K562 (cell line): ENCODE measurements around the gene SH3BP4. TPM values are rescaled to one million over a fixed set of nuclear protein-coding genes. Genes with fewer than 3 reads are reported as not detected.

ENCODE experiments used
- ATAC-seq: fragments of 200-7000 bp; cut with Tn5 transposase; 3 replicates; pipeline ENCODE4 v1.9.1; 2020; ENCODE audit warnings: moderate library complexity
- BruUV-seq: library from RNA; stranded (reverse); fragments of 400-500 nt; replicated peaks from 2 replicates; lab custom pipeline; 2021; lab: Mats Ljungman, UMichigan
- CTCF ChIA-PET: fragments of 300-600 bp; formaldehyde crosslinking; extraction: SDS; loops from one replicate; lab custom pipeline; 2021; ENCODE audit warnings: low intra/inter-chr PET ratio; lab: Yijun Ruan, JAX
- POLR2A ChIA-PET: fragments of 300-600, 350-650 bp; sonication (Branson Sonifier 250); formaldehyde crosslinking; extraction: SDS; loops from one replicate; lab custom pipeline; 2021; ENCODE audit warnings: antibody characterized with exemption, inconsistent platforms; lab: Yijun Ruan, JAX
- DNase-seq, 4 experiments: peaks; one replicate each; pipeline versions ENCODE4 v3.0.0 to v3.0.0-alpha.2; 2011 to 2018; ENCODE audit warnings: low spot score in 3 of 4, mixed read lengths in 3 of 4; ENCODE audit errors: extremely low read depth in 1 of 4
- FAIRE-seq: peaks from 2 replicates; lab custom pipeline; 2011; peaks lifted over from hg19 to GRCh38; lab: Jason Lieb, UNC
- H2AFZ ChIP-seq: 2 replicates; pipeline ENCODE4 v1.6.0; 2011; ENCODE audit warnings: low read depth, low read length, control low read depth, inconsistent platforms
- H3K27ac ChIP-seq: fragments of 200-600 bp; 3 replicates; pipeline ENCODE4 v1.8.0; 2011; ENCODE audit warnings: low read depth, mild to moderate bottlenecking, control low read depth, inconsistent platforms, low read length, moderate library complexity, mixed read lengths; ENCODE audit errors: extremely low read depth
- H3K27me3 ChIP-seq, 2 experiments: fragments of 300-600 bp in 1 of 2; 2 replicates in 1 of 2; 3 replicates in 1 of 2; pipeline versions ENCODE4 v1.6.0 to v1.8.0; 2011; ENCODE audit warnings: inconsistent platforms in 2 of 2, low read length in 2 of 2, mild to moderate bottlenecking in 1 of 2, mixed read lengths in 1 of 2, moderate library complexity in 1 of 2; ENCODE audit not compliant: control insufficient read depth in 2 of 2, insufficient read depth in 2 of 2
- H3K36me3 ChIP-seq: fragments of 300-600 bp; 3 replicates; pipeline ENCODE4 v1.8.0; 2011; ENCODE audit warnings: mild to moderate bottlenecking, low read length, inconsistent platforms; ENCODE audit not compliant: control insufficient read depth, insufficient read depth
- H3K4me1 ChIP-seq, 2 experiments: fragments of 200-600 bp in 1 of 2; replicated peaks in 1 of 2; 2 replicates in 1 of 2; 3 replicates in 1 of 2; pipeline versions ENCODE4 v1.5.1 to v1.8.0; 2011; ENCODE audit warnings: inconsistent platforms in 2 of 2, low read length in 2 of 2, mild to moderate bottlenecking in 1 of 2, mixed read lengths in 1 of 2, moderate library complexity in 1 of 2; ENCODE audit not compliant: control insufficient read depth in 2 of 2, insufficient read depth in 2 of 2
- H3K4me2 ChIP-seq: 2 replicates; pipeline ENCODE4 v1.6.1; 2011; ENCODE audit warnings: low read length, control low read depth, inconsistent platforms, mixed read lengths; ENCODE audit not compliant: insufficient read depth
- H3K4me3 ChIP-seq: fragments of 200-600 bp; sonication (generic), shearing (Covaris generic); 2 replicates; pipeline ENCODE4 v1.5.1; 2016; ENCODE audit warnings: control low read depth, inconsistent platforms
- H3K79me2 ChIP-seq: fragments of 200-600 bp; 3 replicates; pipeline ENCODE4 v1.8.0; 2011; ENCODE audit warnings: low read length, inconsistent platforms; ENCODE audit not compliant: control insufficient read depth, insufficient read depth
- H3K9ac ChIP-seq, 2 experiments: 2 replicates each; pipeline versions ENCODE4 v1.6.0 to v1.6.1; 2011; ENCODE audit warnings: low read depth in 2 of 2, low read length in 2 of 2, control low read depth in 1 of 2, inconsistent platforms in 1 of 2, mild to moderate bottlenecking in 1 of 2, mixed read lengths in 1 of 2; ENCODE audit not compliant: insufficient read depth in 1 of 2
- H3K9me1 ChIP-seq: one replicate; pipeline ENCODE4 v1.6.0; 2011; ENCODE audit warnings: inconsistent platforms, mild to moderate bottlenecking, low read length, moderate library complexity; ENCODE audit not compliant: control insufficient read depth, insufficient read depth
- H3K9me3 ChIP-seq: replicated peaks from 2 replicates; pipeline ENCODE4 v1.5.1; 2011; ENCODE audit warnings: low read depth, low read length, inconsistent platforms; ENCODE audit not compliant: control insufficient read depth, insufficient read depth
- H4K20me1 ChIP-seq: replicated peaks from 2 replicates; pipeline ENCODE4 v1.6.1; 2011; ENCODE audit warnings: low read length, inconsistent platforms, mixed read lengths; ENCODE audit not compliant: control insufficient read depth, insufficient read depth
- CAMTA2 ChIP-seq: fragments of 250-450 bp; sonication (Bioruptor Pico); conservative IDR thresholded peaks from 2 replicates; pipeline ENCODE4 v1.5.1; 2022
- CBX5 ChIP-seq: IDR thresholded peaks from 2 replicates; pipeline ENCODE4 v1.6.1; 2014; ENCODE audit warnings: low read depth, borderline replicate concordance
- CHD1 ChIP-seq: fragments of 200-600 bp; sonication (generic); IDR thresholded peaks from one replicate; pipeline ENCODE4 v1.6.1; 2012; ENCODE audit warnings: mild to moderate bottlenecking, moderate library complexity, low read length, inconsistent platforms
- EWSR1 ChIP-seq: fragments of 450-650 bp; IDR thresholded peaks from 2 replicates; pipeline ENCODE4 v1.6.1; 2018; ENCODE audit warnings: borderline replicate concordance, mild to moderate bottlenecking, low read depth, moderate library complexity; ENCODE audit not compliant: partially characterized antibody
- LCOR ChIP-seq: sonication (generic); formaldehyde crosslinking; IDR thresholded peaks from 2 replicates; pipeline ENCODE4 v1.8.0; 2022; ENCODE audit warnings: mild to moderate bottlenecking, missing genetic modification reagents
- MCM3 ChIP-seq: fragments of 450-650 bp; IDR thresholded peaks from 2 replicates; pipeline ENCODE4 v1.6.1; 2016
- MECOM ChIP-seq: fragments of 250-450 bp; sonication (Bioruptor Pico); IDR thresholded peaks from 2 replicates; pipeline ENCODE4 v1.8.0; 2022; ENCODE audit warnings: inconsistent platforms
- MTA3 ChIP-seq: fragments of 450-650 bp; formaldehyde crosslinking; IDR thresholded peaks from 2 replicates; pipeline ENCODE4 v1.6.1; 2017; ENCODE audit warnings: mild to moderate bottlenecking, borderline replicate concordance
- NEUROD1 ChIP-seq: fragments of 150-350 bp; IDR thresholded peaks from 2 replicates; pipeline ENCODE4 v1.6.1; 2014; ENCODE audit warnings: borderline replicate concordance, low read length, low read depth; ENCODE audit not compliant: partially characterized antibody
- NFATC3 ChIP-seq: fragments of 450-650 bp; IDR thresholded peaks from 2 replicates; pipeline ENCODE4 v1.6.1; 2017; ENCODE audit warnings: mild to moderate bottlenecking
- NFIX ChIP-seq: fragments of 250-450 bp; sonication (Bioruptor Pico); IDR thresholded peaks from 2 replicates; pipeline ENCODE4 v1.4.0; 2020; ENCODE audit warnings: low read depth, mild to moderate bottlenecking, moderate library complexity
- NR2C2 ChIP-seq, 2 experiments: fragments of 200-800 bp in 1 of 2; sonication (Bioruptor generic) in 1 of 2; sonication (generic) in 1 of 2; formaldehyde crosslinking in 1 of 2; IDR thresholded peaks; 2 replicates each; pipeline versions ENCODE4 v1.6.1 to v1.8.0; 2016 to 2022; ENCODE audit warnings: mild to moderate bottlenecking in 1 of 2, missing compliant biosample characterization in 1 of 2, missing genetic modification characterization in 1 of 2, missing genetic modification reagents in 1 of 2
- POU5F1 ChIP-seq: fragments of 150-350 bp; IDR thresholded peaks from 2 replicates; pipeline ENCODE4 v1.6.1; 2014; ENCODE audit warnings: borderline replicate concordance, low read length, low read depth, mild to moderate bottlenecking; ENCODE audit not compliant: partially characterized antibody
- SMAD4 ChIP-seq: fragments of 250-450 bp; sonication (Bioruptor Pico); conservative IDR thresholded peaks from 2 replicates; pipeline ENCODE4 v1.8.0; 2021; ENCODE audit warnings: inconsistent platforms, mild to moderate bottlenecking, moderate library complexity
- SRSF7 ChIP-seq: fragments of 200-400 bp; formaldehyde crosslinking; optimal IDR thresholded peaks from 2 replicates; pipeline ENCODE3; 2017; ENCODE audit warnings: mild to moderate bottlenecking, low read depth, low read length
- ZNF121 ChIP-seq: sonication (generic); formaldehyde crosslinking; conservative IDR thresholded peaks from 2 replicates; pipeline ENCODE4 v1.8.0; 2022; ENCODE audit warnings: missing genetic modification reagents
- ZNF124 ChIP-seq: sonication (generic); formaldehyde crosslinking; IDR thresholded peaks from 2 replicates; pipeline ENCODE4 v1.8.1; 2022; ENCODE audit warnings: missing genetic modification reagents
- ZNF232 ChIP-seq: sonication (generic); formaldehyde crosslinking; IDR thresholded peaks from 2 replicates; pipeline ENCODE4 v1.8.0; 2022; ENCODE audit warnings: mild to moderate bottlenecking, missing genetic modification reagents
- ZNF76 ChIP-seq: fragments of 250-450 bp; sonication (Bioruptor Pico); IDR thresholded peaks from 2 replicates; pipeline ENCODE4 v1.4.0; 2020; ENCODE audit warnings: mild to moderate bottlenecking, moderate library complexity, borderline replicate concordance
- WGBS: fragments of 100-300 bp; shearing (Covaris generic); methylation state at CpG from one replicate; pipeline ENCODE4 v1.1.6; 2016; ENCODE audit warnings: low coverage, mixed read lengths; ENCODE audit not compliant: insufficient coverage; ENCODE audit errors: missing lambda C conversion rate; 5-methylcytosine and 5-hydroxymethylcytosine counted together
- in situ Hi-C: fragments of 300-500 bp; cut with MboI; formaldehyde crosslinking; loops from 4 replicates; pipeline ENCODE4 v1.15.0; 2018; ENCODE audit warnings: inconsistent platforms, mixed read lengths
- intact Hi-C: fragments of 100-400 bp; cut with micrococcal nuclease; formaldehyde crosslinking; loops from 2 replicates; pipeline ENCODE4 v1.14.2; 2022
- polyA plus RNA-seq, 8 experiments: library from polyadenylated mRNA; depleted of rRNA in 4 of 8; stranded (reverse) in 5 of 8; unstranded in 3 of 8; fragments of >200 nt; fragmentation: Nextera tagmentation in 2 of 8; fragmentation: Illumina TruSeq in 1 of 8; extraction: Ambion mirVana in 2 of 8; extraction: Trizol in 1 of 8; gene quantifications; 2 replicates each; pipeline versions ENCODE4 v1.2.1 to v1.2.3, GENCODE V29; 2011 to 2014; ENCODE audit warnings: inconsistent platforms in 1 of 8, missing spikeins in 1 of 8
- total RNA-seq, 7 experiments: library from RNA; depleted of rRNA in 6 of 7; stranded (reverse); fragments of >200 nt in 6 of 7; fragmentation: Illumina TruSeq in 2 of 7; extraction: Trizol in 2 of 7; gene quantifications; 2 replicates each; pipeline versions ENCODE4 v1.2.1 to v1.2.3, GENCODE V29; 2011 to 2021; ENCODE audit warnings: low replicate concordance in 1 of 7
- TF ChIP-seq, protein P1 (sequence below): fragments of 450-650 bp; conservative IDR thresholded peaks from 2 replicates; pipeline ENCODE4 v1.6.1; 2016; ENCODE audit warnings: missing genetic modification characterization, low read depth, mild to moderate bottlenecking, control low read depth, missing compliant biosample characterization

The SH3BP4 gene
- total and polyA plus RNA-seq, 9 of the 15 experiments (the other 6 are each of a cell fraction or from before 2014, with no cell fraction given), result 0.03 to 0.28 (median 0.27) TPM; not detected in 6

DNA sequence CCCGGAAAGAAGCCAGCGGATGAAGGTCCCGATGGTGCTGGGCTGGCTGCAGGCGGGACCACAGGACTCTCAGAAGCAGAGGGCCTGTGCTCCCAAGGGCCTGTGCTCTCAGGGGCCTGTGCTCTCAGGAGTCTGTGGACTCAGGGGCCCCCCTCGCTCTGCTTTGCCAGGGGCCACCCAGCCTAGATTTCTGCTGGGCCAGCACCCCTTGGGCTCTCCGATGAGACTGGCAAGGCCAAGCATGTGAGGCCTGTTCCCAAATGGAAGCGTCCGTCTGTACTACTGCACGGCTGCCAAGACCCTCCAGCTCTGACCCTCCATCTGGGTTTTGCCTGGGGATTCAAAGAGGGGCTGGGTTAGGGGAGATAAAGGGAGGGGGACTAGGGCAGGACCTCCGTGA is 54.6 kb downstream of the SH3BP4 start:
- no peak for TF ChIP-seq MECOM (CRISPR knock-in tag)
- TF ChIP-seq NFATC3, result no peak
- TF ChIP-seq SRSF7, result no peak
- TF ChIP-seq, protein P1, sequence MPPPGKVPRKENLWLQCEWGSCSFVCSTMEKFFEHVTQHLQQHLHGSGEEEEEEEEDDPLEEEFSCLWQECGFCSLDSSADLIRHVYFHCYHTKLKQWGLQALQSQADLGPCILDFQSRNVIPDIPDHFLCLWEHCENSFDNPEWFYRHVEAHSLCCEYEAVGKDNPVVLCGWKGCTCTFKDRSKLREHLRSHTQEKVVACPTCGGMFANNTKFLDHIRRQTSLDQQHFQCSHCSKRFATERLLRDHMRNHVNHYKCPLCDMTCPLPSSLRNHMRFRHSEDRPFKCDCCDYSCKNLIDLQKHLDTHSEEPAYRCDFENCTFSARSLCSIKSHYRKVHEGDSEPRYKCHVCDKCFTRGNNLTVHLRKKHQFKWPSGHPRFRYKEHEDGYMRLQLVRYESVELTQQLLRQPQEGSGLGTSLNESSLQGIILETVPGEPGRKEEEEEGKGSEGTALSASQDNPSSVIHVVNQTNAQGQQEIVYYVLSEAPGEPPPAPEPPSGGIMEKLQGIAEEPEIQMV (tag), result no peak
- TF ChIP-seq NEUROD1, result no peak
- no peak for TF ChIP-seq ZNF124 (CRISPR knock-in tag)
- no peak for TF ChIP-seq ZNF232 (CRISPR knock-in tag)
- no peak for TF ChIP-seq NFIX (CRISPR knock-in tag)
- TF ChIP-seq MTA3, result no peak
- TF ChIP-seq CHD1, result no peak
- TF ChIP-seq EWSR1, result no peak
- no peak for TF ChIP-seq LCOR (CRISPR knock-in tag)
- TF ChIP-seq SMAD4 (CRISPR knock-in tag), result no peak
- TF ChIP-seq ZNF76, result no peak
- TF ChIP-seq POU5F1, result no peak
- TF ChIP-seq NR2C2 (CRISPR knock-in tag; IDR thresholded peaks at IDR 0.05), result no peak
- TF ChIP-seq NR2C2 (tag; IDR thresholded peaks at IDR 0.05), result no peak
- TF ChIP-seq MCM3, result no peak
- no peak for TF ChIP-seq CBX5
- TF ChIP-seq CAMTA2 (CRISPR knock-in tag), result no peak
- no peak for TF ChIP-seq ZNF121 (CRISPR knock-in tag)
- no peak overlapping the region for H3K9ac ChIP-seq
- 3% methylated on average over 5 of the region's 10 CpGs for WGBS

More for the DNA sequence above, 54.6 kb downstream of the SH3BP4 start:
- H3K4me2 ChIP-seq, result no peak overlapping the region
- H4K20me1 ChIP-seq, result no peaks in the 10 kb centered on the region
- FAIRE-seq, result no peak
- H3K4me3 ChIP-seq, result no peak overlapping the region
- no peak for DNase-seq
- ChIA-PET POLR2A (interaction anchor here (0.7 kb wide), 1 partner anchor 498 kb away, joined by 3 read pairs; no protein-coding TSS in a partner anchor), CTCF (no interaction called here)
- H3K27ac ChIP-seq, result no peak overlapping the region
- no peaks in the 10 kb centered on the region for H3K9me3 ChIP-seq
- in situ Hi-C loops (no loop called here), intact Hi-C loops (no loop called here)
- H3K9me1 ChIP-seq, result no peaks in the 10 kb centered on the region
- BruUV-seq, result no TSS peak
- H2AFZ ChIP-seq, result no peak overlapping the region
- ATAC-seq, result no peak
- H3K79me2 ChIP-seq, result no peaks in the 10 kb centered on the region
- peaks cover 0 to 37% of the 10 kb centered on the region in 2 experiments; a peak in 2 of 5 replicates for H3K27me3 ChIP-seq
- no peaks in the 10 kb centered on the region; a peak in 1 of 5 replicates for H3K4me1 ChIP-seq
- no peaks in the 10 kb centered on the region for H3K36me3 ChIP-seq
